Stomach (tissue), 4 donors: ENCODE data around the gene FAM234B.

Source experiments
- POLR2A ChIP-seq, 4 donors: fragments of 450-650 bp; IDR thresholded peaks; one replicate each; pipeline ENCODE4 v1.6.1; 2016; ENCODE audit warnings: antibody characterized with exemption in 4 of 4, control low read depth in 2 of 4, mild to moderate bottlenecking in 1 of 4, moderate library complexity in 1 of 4
- POLR2AphosphoS5 ChIP-seq, 3 donors: sonication (generic); formaldehyde crosslinking; IDR thresholded peaks; one replicate each; pipeline ENCODE4 v1.6.1; 2016; ENCODE audit warnings: antibody characterized with exemption in 3 of 3
- TF ChIP-seq, protein P1 (sequence below), 7 experiments: fragments of 450-650 bp in 4 of 7; fragments of 200-600 bp in 3 of 7; sonication (generic) in 3 of 7; IDR thresholded peaks; one replicate each; pipeline ENCODE4 v1.5.1; 2016 to 2019; ENCODE audit warnings: antibody characterized with exemption in 7 of 7, control low read depth in 2 of 7, mild to moderate bottlenecking in 1 of 7

GRCh38 chr12:12999271-12999958 is 44.8 kb upstream of the FAM234B start:
- TF ChIP-seq, protein P1, sequence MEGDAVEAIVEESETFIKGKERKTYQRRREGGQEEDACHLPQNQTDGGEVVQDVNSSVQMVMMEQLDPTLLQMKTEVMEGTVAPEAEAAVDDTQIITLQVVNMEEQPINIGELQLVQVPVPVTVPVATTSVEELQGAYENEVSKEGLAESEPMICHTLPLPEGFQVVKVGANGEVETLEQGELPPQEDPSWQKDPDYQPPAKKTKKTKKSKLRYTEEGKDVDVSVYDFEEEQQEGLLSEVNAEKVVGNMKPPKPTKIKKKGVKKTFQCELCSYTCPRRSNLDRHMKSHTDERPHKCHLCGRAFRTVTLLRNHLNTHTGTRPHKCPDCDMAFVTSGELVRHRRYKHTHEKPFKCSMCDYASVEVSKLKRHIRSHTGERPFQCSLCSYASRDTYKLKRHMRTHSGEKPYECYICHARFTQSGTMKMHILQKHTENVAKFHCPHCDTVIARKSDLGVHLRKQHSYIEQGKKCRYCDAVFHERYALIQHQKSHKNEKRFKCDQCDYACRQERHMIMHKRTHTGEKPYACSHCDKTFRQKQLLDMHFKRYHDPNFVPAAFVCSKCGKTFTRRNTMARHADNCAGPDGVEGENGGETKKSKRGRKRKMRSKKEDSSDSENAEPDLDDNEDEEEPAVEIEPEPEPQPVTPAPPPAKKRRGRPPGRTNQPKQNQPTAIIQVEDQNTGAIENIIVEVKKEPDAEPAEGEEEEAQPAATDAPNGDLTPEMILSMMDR (IDR thresholded peaks at IDR 0.05) = no peak
- TF ChIP-seq POLR2A (IDR thresholded peaks at IDR 0.05) (no peak), POLR2AphosphoS5 (IDR thresholded peaks at IDR 0.05) (no peak)
